ENCODE results near the gene KIF1C.
A peak's percentile ranks its signal among the peaks of the same experiment; 100 is the strongest.
"Not testable (repeated sequence)": the region's sequence is repeated elsewhere in the genome, so short reads cannot be mapped to it uniquely, and the experiment has no call there.

The KIF1C gene

GRCh38 chr17:5002121-5002788 lies 4.5 kb downstream of the KIF1C start:
- no peak for DNase-seq
- peaks cover 53% of the 10 kb centered on the region for H3K36me3 Mint-ChIP-seq
- no peaks in the 10 kb centered on the region for H3K9me3 Mint-ChIP-seq
- H3K4me1 Mint-ChIP-seq = peaks cover 18% of the 10 kb centered on the region
- H3K4me3 Mint-ChIP-seq = no peak overlapping the region
- peak overlapping the region; percentile 19 for H3K27ac Mint-ChIP-seq
- CTCF ChIA-PET = interaction anchor here (1.0 kb wide), 1 partner anchor 29 kb away, joined by 3 read pairs; no protein-coding TSS in a partner anchor
- H3K27me3 Mint-ChIP-seq = no peaks in the 10 kb centered on the region

- Mint-ChIP-seq H3K27ac (no peak overlapping the region), H3K9me3 (no peaks in the 10 kb centered on the region), H3K4me1 (peaks cover 18% of the 10 kb centered on the region), H3K4me3 (no peak overlapping the region), H3K36me3 (peaks cover 63% of the 10 kb centered on the region), H3K27me3 (no peaks in the 10 kb centered on the region)
- DNase-seq = no peak
- CTCF ChIA-PET = no interaction called here
Observed at GRCh38 chr17:5003214-5003867, 5.6 kb downstream of the KIF1C start.

DNA sequence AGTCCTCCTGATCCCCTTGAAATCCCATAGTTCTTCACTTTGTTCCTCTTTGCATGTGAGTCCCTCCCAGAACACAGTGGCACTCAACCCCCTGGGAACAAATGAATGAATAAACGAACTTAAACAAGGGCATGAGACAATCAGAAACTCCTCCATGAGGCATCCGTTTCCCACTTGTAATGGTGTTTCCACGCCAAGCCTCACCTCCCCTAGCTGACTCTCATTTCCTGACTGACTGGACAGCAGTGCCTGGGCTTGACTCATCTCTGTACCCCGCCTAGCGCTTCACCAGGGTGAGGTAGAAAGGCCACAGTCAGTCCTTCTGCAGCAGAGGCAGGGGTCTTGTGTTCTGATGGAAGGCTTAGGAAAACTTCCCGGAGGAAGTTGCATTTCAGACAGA lies 14.2 kb downstream of the KIF1C start:
- no peak overlapping the region for H3K27ac Mint-ChIP-seq
- H3K36me3 Mint-ChIP-seq = peaks cover 39% of the 10 kb centered on the region
- peaks cover 8% of the 10 kb centered on the region for H3K4me1 Mint-ChIP-seq
- H3K4me3 Mint-ChIP-seq = no peak overlapping the region
- DNase-seq = no peak
- CTCF ChIA-PET = no interaction called here
- H3K27me3 Mint-ChIP-seq = no peaks in the 10 kb centered on the region
- no peaks in the 10 kb centered on the region for H3K9me3 Mint-ChIP-seq

- Mint-ChIP-seq H3K36me3 (peaks cover 27% of the 10 kb centered on the region), H3K4me3 (no peak overlapping the region), H3K4me1 (peaks cover 16% of the 10 kb centered on the region), H3K27me3 (no peaks in the 10 kb centered on the region), H3K27ac (no peak overlapping the region), H3K9me3 (no peaks in the 10 kb centered on the region)
- no peak for DNase-seq
- CTCF ChIA-PET = no interaction called here
Observed at GRCh38 chr17:5014357-5014756, 16.6 kb downstream of the KIF1C start.

GRCh38 chr17:5019475-5019956 lies 21.8 kb downstream of the KIF1C start:
- DNase-seq = peak; percentile 50
- no peaks in the 10 kb centered on the region for H3K27me3 Mint-ChIP-seq
- CTCF ChIA-PET = interaction anchor here (1.0 to 1.7 kb wide), 2 partner anchors 111 to 218 kb away, joined by 3 to 4 read pairs; no protein-coding TSS in a partner anchor
- peaks cover 30% of the 10 kb centered on the region for H3K36me3 Mint-ChIP-seq
- H3K9me3 Mint-ChIP-seq = no peaks in the 10 kb centered on the region
- no peak overlapping the region for H3K4me3 Mint-ChIP-seq
- peak overlapping the region; percentile 80 for H3K27ac Mint-ChIP-seq
- H3K4me1 Mint-ChIP-seq = peaks cover 18% of the 10 kb centered on the region

GRCh38 chr17:5020502-5021023 lies 22.8 kb downstream of the KIF1C start:
- Mint-ChIP-seq H3K27ac (no peak overlapping the region), H3K27me3 (no peaks in the 10 kb centered on the region), H3K4me1 (peaks cover 18% of the 10 kb centered on the region), H3K36me3 (peaks cover 31% of the 10 kb centered on the region), H3K4me3 (no peak overlapping the region), H3K9me3 (no peaks in the 10 kb centered on the region)
- DNase-seq = no peak
- CTCF ChIA-PET = interaction anchor here (1.0 kb wide), 1 partner anchor 217 kb away, joined by 3 read pairs; no protein-coding TSS in a partner anchor

- no peaks in the 10 kb centered on the region for H3K27me3 Mint-ChIP-seq
- peaks cover 13% of the 10 kb centered on the region for H3K4me1 Mint-ChIP-seq
- DNase-seq = no peak
- no peak overlapping the region for H3K4me3 Mint-ChIP-seq
- CTCF ChIA-PET = interaction anchor here (1.3 kb wide), 1 partner anchor 8 kb away, joined by 3 read pairs; no protein-coding TSS in a partner anchor
- H3K27ac Mint-ChIP-seq = no peak overlapping the region
- H3K36me3 Mint-ChIP-seq = peaks cover 25% of the 10 kb centered on the region
- H3K9me3 Mint-ChIP-seq = no peaks in the 10 kb centered on the region
Observed at GRCh38 chr17:5022171-5022711, 24.5 kb downstream of the KIF1C start.

DNA sequence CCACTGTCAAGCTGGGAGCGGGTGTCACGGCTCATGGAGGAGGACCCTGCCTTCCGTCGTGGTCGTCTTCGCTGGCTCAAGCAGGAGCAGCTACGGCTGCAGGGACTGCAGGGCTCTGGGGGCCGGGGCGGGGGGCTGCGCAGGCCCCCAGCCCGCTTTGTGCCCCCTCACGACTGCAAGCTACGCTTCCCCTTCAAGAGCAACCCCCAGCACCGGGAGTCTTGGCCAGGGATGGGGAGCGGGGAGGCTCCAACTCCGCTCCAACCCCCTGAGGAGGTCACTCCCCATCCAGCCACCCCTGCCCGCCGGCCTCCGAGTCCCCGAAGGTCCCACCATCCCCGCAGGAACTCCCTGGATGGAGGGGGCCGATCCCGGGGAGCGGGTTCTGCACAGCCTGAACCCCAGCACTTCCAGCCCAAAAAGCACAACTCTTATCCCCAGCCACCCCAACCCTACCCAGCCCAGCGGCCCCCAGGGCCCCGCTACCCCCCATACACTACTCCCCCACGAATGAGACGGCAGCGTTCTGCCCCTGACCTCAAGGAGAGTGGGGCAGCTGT lies 25.9 kb downstream of the KIF1C start:
- Mint-ChIP-seq H3K4me3 (no peak overlapping the region), H3K9me3 (no peaks in the 10 kb centered on the region), H3K36me3 (peaks cover 25% of the 10 kb centered on the region), H3K4me1 (peaks cover 15% of the 10 kb centered on the region), H3K27me3 (no peaks in the 10 kb centered on the region), H3K27ac (peak overlapping the region; percentile 71)
- DNase-seq = no peak
- CTCF ChIA-PET = no interaction called here

- CTCF ChIA-PET = no interaction called here
- no peak for DNase-seq
- H3K27ac Mint-ChIP-seq = no peak overlapping the region
- no peak overlapping the region for H3K4me3 Mint-ChIP-seq
- no peaks in the 10 kb centered on the region for H3K27me3 Mint-ChIP-seq
- peaks cover 7% of the 10 kb centered on the region for H3K4me1 Mint-ChIP-seq
- peaks cover 19% of the 10 kb centered on the region for H3K36me3 Mint-ChIP-seq
- H3K9me3 Mint-ChIP-seq = no peaks in the 10 kb centered on the region
Observed at GRCh38 chr17:5024604-5025003, 26.9 kb downstream of the KIF1C start.

DNA sequence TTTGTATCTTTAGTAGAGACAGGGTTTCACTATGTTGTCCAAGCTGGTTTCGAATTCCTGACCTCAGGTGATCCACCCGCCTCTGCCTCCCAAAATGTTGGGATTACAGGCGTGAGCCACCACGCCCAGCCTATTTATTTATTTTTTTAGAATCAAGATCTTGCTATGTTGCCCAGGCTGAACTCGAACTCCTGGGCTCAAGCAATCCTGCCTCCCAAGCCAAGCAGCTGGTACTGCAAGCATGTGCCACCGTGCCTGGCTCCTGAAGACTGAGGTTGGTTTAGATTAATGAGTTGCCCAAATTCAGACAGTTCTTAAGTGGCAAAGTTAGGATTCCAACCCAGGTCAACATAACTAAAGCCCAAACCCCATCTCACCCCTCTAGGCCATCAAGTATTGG lies 29.5 kb downstream of the KIF1C start:
- no peak for DNase-seq
- peaks cover 27% of the 10 kb centered on the region for H3K4me1 Mint-ChIP-seq
- CTCF ChIA-PET = interaction anchor here (0.7 to 1.4 kb wide), 2 partner anchors 35 to 40 kb away, joined by 3 to 11 read pairs; partner anchors contain the start of gene CAMTA2
- H3K36me3 Mint-ChIP-seq = peaks cover 10% of the 10 kb centered on the region
- H3K4me3 Mint-ChIP-seq = no peak overlapping the region
- no peak overlapping the region for H3K27ac Mint-ChIP-seq
- H3K27me3 Mint-ChIP-seq = no peaks in the 10 kb centered on the region
- H3K9me3 Mint-ChIP-seq = no peaks in the 10 kb centered on the region

DNA sequence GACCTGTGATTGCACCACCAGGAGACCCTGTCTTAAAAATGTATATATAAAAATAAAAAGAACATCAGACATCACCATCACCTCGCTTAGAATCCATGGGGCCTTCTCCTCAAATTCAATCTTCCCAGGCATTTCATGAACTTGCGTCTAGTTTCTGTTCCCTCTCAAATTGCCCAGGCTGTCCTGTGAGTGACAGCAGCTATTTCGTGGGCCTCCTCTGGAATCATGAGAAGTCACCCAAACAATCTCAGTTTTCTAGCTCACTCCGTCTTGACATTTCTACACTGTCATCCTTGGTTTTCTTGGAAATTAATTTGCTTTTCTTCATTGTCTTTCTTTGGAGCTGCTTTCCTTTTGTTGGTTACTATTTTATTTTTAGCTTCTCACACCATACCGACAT lies 30.2 kb downstream of the KIF1C start:
- H3K27ac Mint-ChIP-seq = no peak overlapping the region
- no peaks in the 10 kb centered on the region for H3K9me3 Mint-ChIP-seq
- DNase-seq = no peak
- peaks cover 8% of the 10 kb centered on the region for H3K36me3 Mint-ChIP-seq
- CTCF ChIA-PET = interaction anchor here (0.7 to 1.4 kb wide), 4 partner anchors 32 to 47 kb away, joined by 3 to 11 read pairs (median 4); partner anchors contain the start of gene CAMTA2
- H3K4me3 Mint-ChIP-seq = no peak overlapping the region
- H3K4me1 Mint-ChIP-seq = peaks cover 30% of the 10 kb centered on the region
- no peaks in the 10 kb centered on the region for H3K27me3 Mint-ChIP-seq

GRCh38 chr17:5030168-5030567 lies 32.4 kb downstream of the KIF1C start:
- Mint-ChIP-seq H3K27ac (peak overlapping the region; percentile 95), H3K27me3 (peaks cover 16% of the 10 kb centered on the region), H3K4me3 (peak overlapping the region; percentile 80), H3K4me1 (peaks cover 34% of the 10 kb centered on the region)
- H3K36me3 Mint-ChIP-seq, H3K9me3 Mint-ChIP-seq, DNase-seq: not testable (repeated sequence)
- CTCF ChIA-PET = interaction anchor here (0.9 to 2.1 kb wide), 13 partner anchors 8 to 59 kb away, joined by 3 to 21 read pairs (median 4); partner anchors contain the start of gene CAMTA2

- Mint-ChIP-seq H3K4me3 (peak overlapping the region; percentile 80), H3K27ac (peak overlapping the region; percentile 95), H3K27me3 (peaks cover 24% of the 10 kb centered on the region), H3K9me3 (no peaks in the 10 kb centered on the region), H3K36me3 (peaks cover 2% of the 10 kb centered on the region), H3K4me1 (peaks cover 34% of the 10 kb centered on the region)
- DNase-seq = peak; percentile 90
- CTCF ChIA-PET = interaction anchor here (0.6 to 2.2 kb wide), 12 partner anchors 9 to 163 kb away, joined by 3 to 11 read pairs (median 4); partner anchors contain the start of gene CAMTA2
Observed at GRCh38 chr17:5031365-5032082, 33.8 kb downstream of the KIF1C start.

All from activated naive CD4-positive, alpha-beta T cell treated with anti-CD3 and anti-CD28 coated beads, Interleukin-2, amount 10 ng/mL, durations not matched to agents 7 days and 5 days (primary cell).